ENCODE results near the gene PRR20G.

The PRR20G gene

DNA sequence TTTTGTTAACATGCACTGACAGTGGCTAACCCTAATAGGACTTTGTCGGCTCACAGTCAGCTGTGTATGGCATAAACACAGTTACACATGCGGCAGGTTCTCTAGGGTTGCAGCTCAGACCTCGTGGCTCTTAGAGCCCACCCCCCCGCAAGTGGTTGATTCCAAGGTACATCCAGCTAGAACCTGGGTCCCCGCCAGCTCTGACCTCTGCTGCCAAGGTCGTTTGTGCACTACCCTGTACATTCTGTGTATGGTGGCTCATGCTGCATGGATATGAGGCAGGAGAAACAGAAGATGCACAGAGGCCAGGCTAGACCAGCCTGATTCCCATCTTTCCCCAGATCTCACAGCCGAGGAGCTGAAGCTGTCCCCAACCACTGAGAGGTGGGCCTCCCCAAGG, 25.9 kb downstream of the PRR20G start:
- TF ChIP-seq ZC3H10 (CRISPR knock-in tag; IDR thresholded peaks at IDR 0.05): no peak
- TF ChIP-seq ESRRG (CRISPR knock-in tag; IDR thresholded peaks at IDR 0.05): no peak
- no peak for TF ChIP-seq ZNF70 (CRISPR knock-in tag; IDR thresholded peaks at IDR 0.05)
- TF ChIP-seq TOX (CRISPR knock-in tag; IDR thresholded peaks at IDR 0.05; ENCODE audit: borderline replicate concordance): no peak
- no peak for TF ChIP-seq ARNTL (CRISPR knock-in tag; IDR thresholded peaks at IDR 0.05; ENCODE audit: borderline replicate concordance, low read depth)
- TF ChIP-seq ISL1 (CRISPR knock-in tag; IDR thresholded peaks at IDR 0.05): no peak
- TF ChIP-seq RARB (CRISPR knock-in tag; IDR thresholded peaks at IDR 0.05): no peak
- TF ChIP-seq, protein P1, sequence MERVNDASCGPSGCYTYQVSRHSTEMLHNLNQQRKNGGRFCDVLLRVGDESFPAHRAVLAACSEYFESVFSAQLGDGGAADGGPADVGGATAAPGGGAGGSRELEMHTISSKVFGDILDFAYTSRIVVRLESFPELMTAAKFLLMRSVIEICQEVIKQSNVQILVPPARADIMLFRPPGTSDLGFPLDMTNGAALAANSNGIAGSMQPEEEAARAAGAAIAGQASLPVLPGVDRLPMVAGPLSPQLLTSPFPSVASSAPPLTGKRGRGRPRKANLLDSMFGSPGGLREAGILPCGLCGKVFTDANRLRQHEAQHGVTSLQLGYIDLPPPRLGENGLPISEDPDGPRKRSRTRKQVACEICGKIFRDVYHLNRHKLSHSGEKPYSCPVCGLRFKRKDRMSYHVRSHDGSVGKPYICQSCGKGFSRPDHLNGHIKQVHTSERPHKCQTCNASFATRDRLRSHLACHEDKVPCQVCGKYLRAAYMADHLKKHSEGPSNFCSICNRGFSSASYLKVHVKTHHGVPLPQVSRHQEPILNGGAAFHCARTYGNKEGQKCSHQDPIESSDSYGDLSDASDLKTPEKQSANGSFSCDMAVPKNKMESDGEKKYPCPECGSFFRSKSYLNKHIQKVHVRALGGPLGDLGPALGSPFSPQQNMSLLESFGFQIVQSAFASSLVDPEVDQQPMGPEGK (CRISPR knock-in tag; IDR thresholded peaks at IDR 0.05; ENCODE audit: borderline replicate concordance): no peak
- TF ChIP-seq SNAI2 (CRISPR knock-in tag; IDR thresholded peaks at IDR 0.05): no peak
- TF ChIP-seq, protein P2, sequence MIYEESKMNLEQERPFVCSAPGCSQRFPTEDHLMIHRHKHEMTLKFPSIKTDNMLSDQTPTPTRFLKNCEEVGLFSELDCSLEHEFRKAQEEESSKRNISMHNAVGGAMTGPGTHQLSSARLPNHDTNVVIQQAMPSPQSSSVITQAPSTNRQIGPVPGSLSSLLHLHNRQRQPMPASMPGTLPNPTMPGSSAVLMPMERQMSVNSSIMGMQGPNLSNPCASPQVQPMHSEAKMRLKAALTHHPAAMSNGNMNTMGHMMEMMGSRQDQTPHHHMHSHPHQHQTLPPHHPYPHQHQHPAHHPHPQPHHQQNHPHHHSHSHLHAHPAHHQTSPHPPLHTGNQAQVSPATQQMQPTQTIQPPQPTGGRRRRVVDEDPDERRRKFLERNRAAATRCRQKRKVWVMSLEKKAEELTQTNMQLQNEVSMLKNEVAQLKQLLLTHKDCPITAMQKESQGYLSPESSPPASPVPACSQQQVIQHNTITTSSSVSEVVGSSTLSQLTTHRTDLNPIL (CRISPR knock-in tag; IDR thresholded peaks at IDR 0.05; ENCODE audit: low read depth): no peak
- no peak for TF ChIP-seq CSDC2 (CRISPR knock-in tag; IDR thresholded peaks at IDR 0.05)
- TF ChIP-seq ZNF8 (CRISPR knock-in tag; IDR thresholded peaks at IDR 0.05): no peak
- TF ChIP-seq GLIS3 (CRISPR knock-in tag; IDR thresholded peaks at IDR 0.05): no peak
- no peak for TF ChIP-seq BACH2 (CRISPR knock-in tag; IDR thresholded peaks at IDR 0.05; ENCODE audit: borderline replicate concordance)
- no peak for TF ChIP-seq ZFP30 (CRISPR knock-in tag; IDR thresholded peaks at IDR 0.05)
- TF ChIP-seq, protein P3, sequence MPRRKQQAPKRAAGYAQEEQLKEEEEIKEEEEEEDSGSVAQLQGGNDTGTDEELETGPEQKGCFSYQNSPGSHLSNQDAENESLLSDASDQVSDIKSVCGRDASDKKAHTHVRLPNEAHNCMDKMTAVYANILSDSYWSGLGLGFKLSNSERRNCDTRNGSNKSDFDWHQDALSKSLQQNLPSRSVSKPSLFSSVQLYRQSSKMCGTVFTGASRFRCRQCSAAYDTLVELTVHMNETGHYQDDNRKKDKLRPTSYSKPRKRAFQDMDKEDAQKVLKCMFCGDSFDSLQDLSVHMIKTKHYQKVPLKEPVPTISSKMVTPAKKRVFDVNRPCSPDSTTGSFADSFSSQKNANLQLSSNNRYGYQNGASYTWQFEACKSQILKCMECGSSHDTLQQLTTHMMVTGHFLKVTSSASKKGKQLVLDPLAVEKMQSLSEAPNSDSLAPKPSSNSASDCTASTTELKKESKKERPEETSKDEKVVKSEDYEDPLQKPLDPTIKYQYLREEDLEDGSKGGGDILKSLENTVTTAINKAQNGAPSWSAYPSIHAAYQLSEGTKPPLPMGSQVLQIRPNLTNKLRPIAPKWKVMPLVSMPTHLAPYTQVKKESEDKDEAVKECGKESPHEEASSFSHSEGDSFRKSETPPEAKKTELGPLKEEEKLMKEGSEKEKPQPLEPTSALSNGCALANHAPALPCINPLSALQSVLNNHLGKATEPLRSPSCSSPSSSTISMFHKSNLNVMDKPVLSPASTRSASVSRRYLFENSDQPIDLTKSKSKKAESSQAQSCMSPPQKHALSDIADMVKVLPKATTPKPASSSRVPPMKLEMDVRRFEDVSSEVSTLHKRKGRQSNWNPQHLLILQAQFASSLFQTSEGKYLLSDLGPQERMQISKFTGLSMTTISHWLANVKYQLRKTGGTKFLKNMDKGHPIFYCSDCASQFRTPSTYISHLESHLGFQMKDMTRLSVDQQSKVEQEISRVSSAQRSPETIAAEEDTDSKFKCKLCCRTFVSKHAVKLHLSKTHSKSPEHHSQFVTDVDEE (CRISPR knock-in tag; IDR thresholded peaks at IDR 0.05): no peak
- no peak for TF ChIP-seq OSR1 (CRISPR knock-in tag; IDR thresholded peaks at IDR 0.05)
- no peak for TF ChIP-seq ZNF565 (CRISPR knock-in tag; conservative IDR thresholded peaks at IDR 0.05; ENCODE audit: low read depth)
- TF ChIP-seq, protein P4, sequence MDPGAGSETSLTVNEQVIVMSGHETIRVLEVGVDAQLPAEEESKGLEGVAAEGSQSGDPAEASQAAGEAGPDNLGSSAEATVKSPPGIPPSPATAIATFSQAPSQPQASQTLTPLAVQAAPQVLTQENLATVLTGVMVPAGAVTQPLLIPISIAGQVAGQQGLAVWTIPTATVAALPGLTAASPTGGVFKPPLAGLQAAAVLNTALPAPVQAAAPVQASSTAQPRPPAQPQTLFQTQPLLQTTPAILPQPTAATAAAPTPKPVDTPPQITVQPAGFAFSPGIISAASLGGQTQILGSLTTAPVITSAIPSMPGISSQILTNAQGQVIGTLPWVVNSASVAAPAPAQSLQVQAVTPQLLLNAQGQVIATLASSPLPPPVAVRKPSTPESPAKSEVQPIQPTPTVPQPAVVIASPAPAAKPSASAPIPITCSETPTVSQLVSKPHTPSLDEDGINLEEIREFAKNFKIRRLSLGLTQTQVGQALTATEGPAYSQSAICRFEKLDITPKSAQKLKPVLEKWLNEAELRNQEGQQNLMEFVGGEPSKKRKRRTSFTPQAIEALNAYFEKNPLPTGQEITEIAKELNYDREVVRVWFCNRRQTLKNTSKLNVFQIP (CRISPR knock-in tag; IDR thresholded peaks at IDR 0.05; ENCODE audit: borderline replicate concordance, low read depth): no peak
- ATAC-seq: no peak

DNA sequence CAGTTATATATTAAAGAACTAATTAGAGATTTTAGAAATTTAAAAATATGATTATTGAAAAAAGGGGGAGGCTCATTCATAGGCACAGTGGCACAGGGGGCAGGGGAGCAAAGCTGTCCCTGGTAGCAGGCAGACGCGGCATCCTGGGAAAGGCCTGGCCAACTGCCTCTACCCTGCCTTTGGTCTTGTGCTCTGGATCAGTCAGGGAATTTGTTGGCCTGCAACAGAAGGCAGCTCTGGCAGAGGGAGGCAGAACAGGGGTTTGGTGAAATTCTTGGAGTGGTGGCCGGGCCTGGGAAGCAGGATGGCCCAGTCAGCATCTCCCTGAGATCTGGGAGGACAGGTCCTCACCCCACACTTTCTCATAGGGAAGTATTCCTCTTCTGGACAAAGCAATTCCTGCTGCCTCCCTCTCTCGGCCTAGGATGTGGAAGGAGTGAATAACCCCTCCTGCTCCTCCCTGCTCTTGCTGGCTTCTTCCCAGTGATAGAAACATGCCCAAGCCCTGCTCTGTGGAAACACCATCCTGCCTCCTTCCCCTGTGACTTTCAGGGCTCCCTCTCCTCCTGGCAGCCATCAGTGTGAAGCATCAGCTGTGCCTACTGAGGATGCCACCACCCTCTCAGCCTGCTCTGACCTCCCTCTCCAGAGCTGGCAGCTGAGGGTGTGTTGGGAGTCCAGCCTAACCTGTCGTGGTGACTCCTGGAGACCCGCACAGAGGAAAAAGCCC, 26.9 kb downstream of the PRR20G start:
- no peak for ATAC-seq
- TF ChIP-seq, protein P3 (CRISPR knock-in tag; IDR thresholded peaks at IDR 0.05): no peak
- TF ChIP-seq RARB (CRISPR knock-in tag; IDR thresholded peaks at IDR 0.05) (no peak), CSDC2 (CRISPR knock-in tag; IDR thresholded peaks at IDR 0.05) (no peak), SNAI2 (CRISPR knock-in tag; IDR thresholded peaks at IDR 0.05) (no peak), ESRRG (CRISPR knock-in tag; IDR thresholded peaks at IDR 0.05) (no peak), ISL1 (CRISPR knock-in tag; IDR thresholded peaks at IDR 0.05) (no peak), TOX (CRISPR knock-in tag; IDR thresholded peaks at IDR 0.05; ENCODE audit: borderline replicate concordance) (no peak), ZNF8 (CRISPR knock-in tag; IDR thresholded peaks at IDR 0.05) (no peak), ZNF70 (CRISPR knock-in tag; IDR thresholded peaks at IDR 0.05) (no peak), OSR1 (CRISPR knock-in tag; IDR thresholded peaks at IDR 0.05) (no peak), ZFP30 (CRISPR knock-in tag; IDR thresholded peaks at IDR 0.05) (no peak), PPARA (CRISPR knock-in tag; IDR thresholded peaks at IDR 0.05; ENCODE audit: borderline replicate concordance) (no peak), ZC3H10 (CRISPR knock-in tag; IDR thresholded peaks at IDR 0.05) (no peak)
- TF ChIP-seq, protein P1 (CRISPR knock-in tag; IDR thresholded peaks at IDR 0.05; ENCODE audit: borderline replicate concordance): no peak
- TF ChIP-seq, protein P4 (CRISPR knock-in tag; IDR thresholded peaks at IDR 0.05; ENCODE audit: borderline replicate concordance, low read depth): no peak

Data from SK-N-SH treated with all-trans-retinoic acid at 6 μM for 48 hours (cell line).